Body of pancreas (tissue), 4 donors: ENCODE data around the gene C16orf74. TPM values are rescaled to one million over a fixed set of nuclear protein-coding genes. Genes with fewer than 3 reads are reported as not detected.

Experiments used
- ATAC-seq: fragments of 150-250 bp; one replicate; pipeline ENCODE4 v1.9.1; 2016
- DNase-seq, 4 donors: peaks; one replicate each; pipeline ENCODE4 v3.0.0-alpha.2; 2019
- H3K27ac ChIP-seq, 4 donors: fragments of 200-600 bp; sonication (generic); 1 replicate in 3 of 4; 2 replicates in 1 of 4; pipeline versions ENCODE4 v1.5.1 to v1.6.1; 2016 to 2019; ENCODE audit warnings: mild to moderate bottlenecking in 1 of 4, mixed read lengths in 1 of 4, moderate library complexity in 1 of 4
- H3K27me3 ChIP-seq, 2 donors: fragments of 200-600 bp; sonication (generic); one replicate each; pipeline ENCODE4 v1.6.0; 2016; ENCODE audit warnings: mild to moderate bottlenecking in 1 of 2
- H3K36me3 ChIP-seq, 2 donors: fragments of 200-600 bp; sonication (generic); replicated peaks in 1 of 2; 2 replicates each; pipeline ENCODE4 v1.5.1; 2016; ENCODE audit warnings: low read depth in 2 of 2; ENCODE audit not compliant: insufficient read depth in 1 of 2
- H3K4me1 ChIP-seq: fragments of 200-600 bp; sonication (generic); one replicate; pipeline ENCODE4 v1.6.0; 2016
- H3K4me3 ChIP-seq, 2 donors: fragments of 200-600 bp; sonication (generic); 1 replicate in 1 of 2; 2 replicates in 1 of 2; pipeline ENCODE4 v1.5.1; 2016 to 2019
- H3K9me3 ChIP-seq, 3 donors: fragments of 200-600 bp; sonication (generic); 1 replicate in 2 of 3; 2 replicates in 1 of 3; pipeline ENCODE4 v1.5.1; 2016
- CTCF ChIP-seq, 7 experiments: fragments of 450-650 bp in 4 of 7; fragments of 200-600 bp in 3 of 7; sonication (generic) in 3 of 7; IDR thresholded peaks; one replicate each; pipeline ENCODE4 v1.5.1; 2016 to 2019; ENCODE audit warnings: antibody characterized with exemption in 7 of 7
- POLR2A ChIP-seq, 3 donors: fragments of 450-650 bp; IDR thresholded peaks; one replicate each; pipeline ENCODE4 v1.6.1; 2016; ENCODE audit warnings: antibody characterized with exemption in 3 of 3, mild to moderate bottlenecking in 2 of 3
- WGBS, 2 donors: methylation state at CpG; one replicate each; pipeline ENCODE4 v1.1.5; 2017; 5-methylcytosine and 5-hydroxymethylcytosine counted together
- intact Hi-C: fragments of 100-400 bp; cut with DNase I; formaldehyde crosslinking; loops from one replicate; pipeline ENCODE4 v1.15.1; 2023
- total RNA-seq, 2 donors: library from RNA; depleted of rRNA; stranded (reverse); fragments of >200 nt; gene quantifications; one replicate each; pipeline ENCODE4 v1.1.0, GENCODE V29; 2016

C16orf74 gene
- total RNA-seq, 2 donors from 2014 or later = 1.0 to 5.9 TPM

- no peaks in the 10 kb centered on the region for H3K36me3 ChIP-seq
- no peaks in the 10 kb centered on the region for H3K9me3 ChIP-seq
- DNase-seq (no peak), ATAC-seq (no peak)
- peaks cover 30% of the 10 kb centered on the region for H3K4me1 ChIP-seq
- H3K27ac ChIP-seq = no peak overlapping the region
- intact Hi-C loops = no loop called here
- H3K27me3 ChIP-seq = no peaks in the 10 kb centered on the region
- TF ChIP-seq CTCF (IDR thresholded peaks at IDR 0.05) = no peak
- no peak for TF ChIP-seq POLR2A (IDR thresholded peaks at IDR 0.05)
- H3K4me3 ChIP-seq = no peak overlapping the region
- 29 to 32% methylated on average over 7 of the region's 7 CpGs for WGBS, 2 donors
Observed at GRCh38 chr16:85757341-85757822, 6.5 kb upstream of the C16orf74 start.

- DNase-seq (no peak), ATAC-seq (no peak)
- 81 to 83% methylated on average over 11 to 22 of the region's 25 CpGs for WGBS, 2 donors
- intact Hi-C loops = no loop called here
- TF ChIP-seq CTCF (IDR thresholded peaks at IDR 0.05) = no peak
- no peak for TF ChIP-seq POLR2A (IDR thresholded peaks at IDR 0.05)
- no peak overlapping the region for H3K27ac ChIP-seq
- no peaks in the 10 kb centered on the region for H3K27me3 ChIP-seq
- no peak overlapping the region for H3K4me3 ChIP-seq
- H3K9me3 ChIP-seq = no peaks in the 10 kb centered on the region
- H3K4me1 ChIP-seq = peaks cover 42% of the 10 kb centered on the region
- no peaks in the 10 kb centered on the region for H3K36me3 ChIP-seq
Observed at GRCh38 chr16:85755929-85756768, 5.3 kb upstream of the C16orf74 start.

- DNase-seq (no peak), ATAC-seq (no peak)
- Histone ChIP-seq H3K27ac (peak overlapping the region in 2 of 4 donors; percentile 74 to 78), H3K4me3 (no peak overlapping the region), H3K36me3 (no peaks in the 10 kb centered on the region), H3K4me1 (peaks cover 56% of the 10 kb centered on the region), H3K27me3 (no peaks in the 10 kb centered on the region), H3K9me3 (no peaks in the 10 kb centered on the region)
- WGBS, 2 donors = 70 to 85% methylated on average over 7 of the region's 7 CpGs
- intact Hi-C loops = no loop called here
- no peak for TF ChIP-seq CTCF (IDR thresholded peaks at IDR 0.05)
Observed at GRCh38 chr16:85754413-85754812, 3.5 kb upstream of the C16orf74 start.

- TF ChIP-seq CTCF (IDR thresholded peaks at IDR 0.05) = no peak
- TF ChIP-seq POLR2A (IDR thresholded peaks at IDR 0.05) = no peak
- Histone ChIP-seq H3K36me3 (no peaks in the 10 kb centered on the region), H3K4me3 (no peak overlapping the region), H3K4me1 (peaks cover 56% of the 10 kb centered on the region), H3K27ac (peak overlapping the region in 3 of 4 donors; percentile 50 to 78 (median 74)), H3K9me3 (no peaks in the 10 kb centered on the region), H3K27me3 (no peaks in the 10 kb centered on the region)
- intact Hi-C loops = no loop called here
- ATAC-seq (peak; percentile 10), DNase-seq (peak; percentile 49 to 80 (median 72))
- WGBS, 2 donors = 20 to 59% methylated on average over 1 to 7 of the region's 7 CpGs
Observed at GRCh38 chr16:85753976-85754375, 3.1 kb upstream of the C16orf74 start.
